LNCAP (cell line): Measurements from ENCODE around the gene SHROOM1.

Experiments used
- CTCF ChIP-seq: fragments of 450-650 bp; IDR thresholded peaks from 2 replicates; pipeline ENCODE4 v1.5.1; 2017; ENCODE audit warnings: mild to moderate bottlenecking

The SHROOM1 gene

GRCh38 chr5:132813599-132814502 is 16.6 kb downstream of the SHROOM1 start:
- no peak for TF ChIP-seq CTCF

DNA sequence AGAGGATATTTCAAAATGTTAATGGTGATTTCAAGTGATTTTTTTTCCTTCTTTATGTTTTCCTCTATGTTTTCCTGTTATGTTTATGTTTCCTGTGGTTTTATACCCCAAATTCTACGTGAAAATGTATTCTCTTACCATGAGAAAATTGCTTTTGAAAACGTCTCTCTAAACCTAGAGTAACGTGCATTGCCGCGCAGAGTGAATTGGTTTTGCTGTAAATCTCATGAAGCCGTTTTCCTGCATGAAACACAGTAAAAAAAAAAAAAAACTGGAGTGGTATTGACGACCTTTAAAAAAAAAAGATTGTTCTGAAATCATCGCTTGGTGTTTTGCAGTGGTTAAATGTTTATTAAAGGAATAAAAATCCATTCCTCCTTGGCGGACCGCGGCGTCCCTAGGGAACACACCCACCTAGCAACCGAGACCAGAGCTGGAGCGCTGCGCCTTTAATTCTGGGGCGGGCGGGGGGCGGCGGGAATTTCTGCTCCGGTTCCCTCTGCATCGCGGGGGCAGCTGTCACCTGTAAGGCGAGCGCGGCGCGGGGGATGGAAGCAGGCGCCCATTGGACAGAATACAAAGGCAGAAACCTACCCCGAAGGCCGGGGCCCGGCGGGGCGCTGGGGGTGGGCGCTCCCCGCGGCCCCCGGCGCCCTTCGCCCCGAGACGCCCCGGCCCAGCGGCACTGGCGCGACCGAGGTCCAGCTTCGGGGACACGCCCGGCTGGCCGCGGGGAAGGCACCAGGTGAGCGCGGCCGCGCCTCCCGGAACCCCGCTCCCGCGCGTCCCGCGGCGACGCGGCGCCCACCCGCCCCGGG is 17.5 kb downstream of the SHROOM1 start, which contains the start of gene SOWAHA:
TSS of gene SOWAHA (plus strand) at position 522 of the 818 bp plus-strand sequence. CDS start 320 bp downstream, outside the sequence.
- TF ChIP-seq CTCF: no peak

- no peak for TF ChIP-seq CTCF
Measured at GRCh38 chr5:132812123-132812765, 18.2 kb downstream of the SHROOM1 start.

DNA sequence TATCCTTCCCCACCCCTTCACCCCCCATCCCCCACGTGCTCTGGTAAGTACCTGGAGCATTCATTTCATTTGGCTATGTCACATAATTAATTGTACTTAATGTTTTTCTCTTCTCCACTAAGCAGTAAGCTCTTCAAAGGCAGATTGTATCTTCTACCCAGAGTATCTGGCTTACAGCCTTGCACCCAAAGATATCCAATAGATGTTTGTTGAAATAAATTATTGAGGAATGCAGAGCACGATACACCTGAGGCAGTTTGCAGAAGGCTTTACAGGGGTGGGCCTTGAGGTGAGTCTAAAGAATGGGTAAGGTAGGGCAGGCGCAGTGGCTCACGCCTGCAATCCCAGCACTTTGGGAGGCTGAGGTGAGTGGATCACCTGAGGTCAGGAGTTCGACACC is 19.8 kb downstream of the SHROOM1 start:
- TF ChIP-seq CTCF: no peak

DNA sequence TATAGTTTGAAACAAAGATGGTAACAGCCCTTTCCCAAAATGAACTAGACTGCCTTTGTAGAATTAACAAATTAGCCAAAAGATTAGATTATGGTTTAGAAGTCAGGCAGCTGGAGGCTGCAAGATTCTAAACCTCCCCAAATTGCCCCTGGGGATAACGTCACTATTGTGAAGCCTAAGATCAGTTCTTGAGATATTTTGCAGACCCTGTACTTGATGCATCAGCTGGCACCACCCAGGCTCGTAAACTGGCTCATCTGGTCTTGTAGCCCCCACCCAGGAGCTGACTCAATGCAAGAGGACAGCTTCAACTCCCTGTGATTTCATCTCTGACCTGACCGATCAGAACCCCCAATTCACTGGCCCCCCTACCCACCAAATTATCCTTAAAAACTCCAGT is 21.6 kb downstream of the SHROOM1 start:
- TF ChIP-seq CTCF: no peak

GRCh38 chr5:132808448-132808847 is 22.0 kb downstream of the SHROOM1 start:
- no peak for TF ChIP-seq CTCF

GRCh38 chr5:132807163-132807838 is 23.1 kb downstream of the SHROOM1 start:
- no peak for TF ChIP-seq CTCF
